HG02763 (cell line): ENCODE data around the gene RETSAT.
"Not testable (repeated sequence)": the region's sequence is repeated elsewhere in the genome, so short reads cannot be mapped to it uniquely, and the experiment has no call there.

Source experiments
- ATAC-seq: cut with Tn5 transposase; IDR thresholded peaks from one replicate; pipeline ENCODE4 v1.9.1; 2021; ENCODE audit warnings: mild to moderate bottlenecking, moderate library complexity; ENCODE audit not compliant: unreplicated experiment

The RETSAT gene

GRCh38 chr2:85380048-85380447 is 25.7 kb upstream of the RETSAT start:
- no peak for ATAC-seq

- no peak for ATAC-seq
Observed at GRCh38 chr2:85378257-85378656, 23.9 kb upstream of the RETSAT start.

GRCh38 chr2:85377083-85377482 is 22.8 kb upstream of the RETSAT start:
- ATAC-seq, result no peak

- ATAC-seq, result no peak
Observed at GRCh38 chr2:85376291-85377065, 22.1 kb upstream of the RETSAT start.

GRCh38 chr2:85371045-85371444 is 16.7 kb upstream of the RETSAT start:
- ATAC-seq, result no peak

GRCh38 chr2:85369500-85369899 is 15.2 kb upstream of the RETSAT start:
- no peak for ATAC-seq

GRCh38 chr2:85368921-85369320 is 14.6 kb upstream of the RETSAT start:
- no peak for ATAC-seq

- ATAC-seq, result no peak
Observed at GRCh38 chr2:85367180-85367579, 12.9 kb upstream of the RETSAT start.

GRCh38 chr2:85362653-85363387 is 8.5 kb upstream of the RETSAT start:
- ATAC-seq, result not testable (repeated sequence)

GRCh38 chr2:85357736-85358135 is 3.4 kb upstream of the RETSAT start:
- no peak for ATAC-seq

- no peak for ATAC-seq
Observed at GRCh38 chr2:85356186-85356585, 1.9 kb upstream of the RETSAT start.

GRCh38 chr2:85355521-85355920 is 1.2 kb upstream of the RETSAT start:
- no peak for ATAC-seq

- peak; percentile 2 for ATAC-seq
Observed at GRCh38 chr2:85355073-85355410, 714 bp upstream of the RETSAT start.

GRCh38 chr2:85353876-85354285 is 447 bp downstream of the RETSAT start:
- no peak for ATAC-seq

- ATAC-seq, result no peak
Observed at GRCh38 chr2:85347599-85347998, 6.7 kb downstream of the RETSAT start.

GRCh38 chr2:85344356-85344954 is 9.9 kb downstream of the RETSAT start:
- no peak for ATAC-seq

GRCh38 chr2:85343207-85343895 is 11.0 kb downstream of the RETSAT start:
- not testable (repeated sequence) for ATAC-seq

- ATAC-seq, result no peak
Observed at GRCh38 chr2:85342156-85342555, 12.2 kb downstream of the RETSAT start.

GRCh38 chr2:85341269-85342029 is 12.9 kb downstream of the RETSAT start:
- ATAC-seq, result no peak

GRCh38 chr2:85340034-85340892 is 14.1 kb downstream of the RETSAT start:
- no peak for ATAC-seq
